ENCODE measurements around the gene LRCH3.

Gene LRCH3

DNA sequence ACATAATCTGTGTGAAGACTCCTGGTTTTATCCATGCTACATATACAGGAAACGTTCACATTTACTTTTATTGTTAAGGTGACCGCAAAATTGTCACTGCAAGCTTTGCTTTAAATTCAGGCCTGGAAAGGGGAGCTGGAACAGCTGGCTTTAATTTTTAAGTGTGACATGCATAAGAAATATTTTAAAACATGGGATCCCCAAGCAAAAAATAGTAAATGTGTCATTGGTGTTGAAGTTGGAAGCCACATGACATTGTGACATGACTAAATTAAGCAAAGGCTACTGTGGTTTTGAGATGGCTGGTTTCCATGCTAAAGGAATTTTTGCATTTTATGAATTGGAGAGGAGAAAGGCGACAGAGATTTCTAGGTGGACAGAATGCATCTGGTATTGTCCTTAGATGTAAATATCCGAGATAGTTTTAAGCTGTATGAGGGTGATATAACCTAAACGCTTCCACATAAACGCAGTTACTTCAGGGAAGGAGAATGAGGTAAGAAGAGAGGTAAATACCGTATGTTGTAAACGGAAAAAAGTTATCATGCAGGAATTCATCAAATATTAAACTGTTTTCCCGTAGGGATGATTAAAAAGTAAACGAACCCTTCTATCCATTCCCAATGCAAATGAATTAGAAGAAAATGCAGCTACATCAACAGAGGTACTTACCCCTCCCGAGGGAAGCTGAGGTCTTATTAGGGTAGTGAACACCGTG lies 42.3 kb upstream of the LRCH3 start:
- Histone ChIP-seq H4K20me1 (ENCODE audit: insufficient read depth) (peaks cover 23% of the 10 kb centered on the region), H3K79me2 (ENCODE audit: insufficient read depth, low read depth) (peaks cover 27% of the 10 kb centered on the region; the same call in 1 of the 2 replicates), H3K4me3 (IDR thresholded peaks at IDR 0.05; ENCODE audit: insufficient read depth, low read depth, low read length) (no peak overlapping the region), H3K4me1 (ENCODE audit: low read depth, poor library complexity, severe bottlenecking) (peaks cover 33% of the 10 kb centered on the region), H3K36me3 (ENCODE audit: insufficient read depth) (no peaks in the 10 kb centered on the region), H3K4me2 (peak overlapping the region; percentile 79), H3K9ac (peak overlapping the region; percentile 38; the same call in 1 of the 2 replicates), H3K27me3 (ENCODE audit: insufficient read depth, low read depth) (no peaks in the 10 kb centered on the region), H2AFZ (ENCODE audit: low read depth) (peak overlapping the region; percentile 87), H3K27ac (peak overlapping the region; percentile 31; the same call in 1 of the 2 replicates)
- TF ChIP-seq, protein P1, sequence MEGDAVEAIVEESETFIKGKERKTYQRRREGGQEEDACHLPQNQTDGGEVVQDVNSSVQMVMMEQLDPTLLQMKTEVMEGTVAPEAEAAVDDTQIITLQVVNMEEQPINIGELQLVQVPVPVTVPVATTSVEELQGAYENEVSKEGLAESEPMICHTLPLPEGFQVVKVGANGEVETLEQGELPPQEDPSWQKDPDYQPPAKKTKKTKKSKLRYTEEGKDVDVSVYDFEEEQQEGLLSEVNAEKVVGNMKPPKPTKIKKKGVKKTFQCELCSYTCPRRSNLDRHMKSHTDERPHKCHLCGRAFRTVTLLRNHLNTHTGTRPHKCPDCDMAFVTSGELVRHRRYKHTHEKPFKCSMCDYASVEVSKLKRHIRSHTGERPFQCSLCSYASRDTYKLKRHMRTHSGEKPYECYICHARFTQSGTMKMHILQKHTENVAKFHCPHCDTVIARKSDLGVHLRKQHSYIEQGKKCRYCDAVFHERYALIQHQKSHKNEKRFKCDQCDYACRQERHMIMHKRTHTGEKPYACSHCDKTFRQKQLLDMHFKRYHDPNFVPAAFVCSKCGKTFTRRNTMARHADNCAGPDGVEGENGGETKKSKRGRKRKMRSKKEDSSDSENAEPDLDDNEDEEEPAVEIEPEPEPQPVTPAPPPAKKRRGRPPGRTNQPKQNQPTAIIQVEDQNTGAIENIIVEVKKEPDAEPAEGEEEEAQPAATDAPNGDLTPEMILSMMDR (conservative IDR thresholded peaks at IDR 0.05; ENCODE audit: low read depth, low read length) = no peak

DNA sequence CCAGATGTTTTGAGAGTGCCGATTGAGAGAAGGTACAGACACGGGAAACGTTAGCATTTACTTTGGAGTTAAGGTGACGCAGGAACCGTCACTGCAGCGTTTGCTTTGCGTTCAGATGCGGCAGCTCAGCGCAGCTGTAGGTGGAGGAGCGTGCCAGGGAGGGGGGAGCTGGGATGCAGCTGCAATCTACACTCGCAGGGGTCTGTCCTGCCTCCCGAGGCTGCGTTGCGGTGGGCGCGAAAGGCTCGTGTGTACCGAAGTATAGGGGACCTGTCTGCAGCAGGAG lies 41.8 kb upstream of the LRCH3 start:
- TF ChIP-seq, protein P1 (conservative IDR thresholded peaks at IDR 0.05; ENCODE audit: low read depth, low read length) = no peak
- Histone ChIP-seq H3K9ac (peak overlapping the region; percentile 38; the same call in 1 of the 2 replicates), H3K27ac (peak overlapping the region; percentile 31; the same call in 1 of the 2 replicates)

DNA sequence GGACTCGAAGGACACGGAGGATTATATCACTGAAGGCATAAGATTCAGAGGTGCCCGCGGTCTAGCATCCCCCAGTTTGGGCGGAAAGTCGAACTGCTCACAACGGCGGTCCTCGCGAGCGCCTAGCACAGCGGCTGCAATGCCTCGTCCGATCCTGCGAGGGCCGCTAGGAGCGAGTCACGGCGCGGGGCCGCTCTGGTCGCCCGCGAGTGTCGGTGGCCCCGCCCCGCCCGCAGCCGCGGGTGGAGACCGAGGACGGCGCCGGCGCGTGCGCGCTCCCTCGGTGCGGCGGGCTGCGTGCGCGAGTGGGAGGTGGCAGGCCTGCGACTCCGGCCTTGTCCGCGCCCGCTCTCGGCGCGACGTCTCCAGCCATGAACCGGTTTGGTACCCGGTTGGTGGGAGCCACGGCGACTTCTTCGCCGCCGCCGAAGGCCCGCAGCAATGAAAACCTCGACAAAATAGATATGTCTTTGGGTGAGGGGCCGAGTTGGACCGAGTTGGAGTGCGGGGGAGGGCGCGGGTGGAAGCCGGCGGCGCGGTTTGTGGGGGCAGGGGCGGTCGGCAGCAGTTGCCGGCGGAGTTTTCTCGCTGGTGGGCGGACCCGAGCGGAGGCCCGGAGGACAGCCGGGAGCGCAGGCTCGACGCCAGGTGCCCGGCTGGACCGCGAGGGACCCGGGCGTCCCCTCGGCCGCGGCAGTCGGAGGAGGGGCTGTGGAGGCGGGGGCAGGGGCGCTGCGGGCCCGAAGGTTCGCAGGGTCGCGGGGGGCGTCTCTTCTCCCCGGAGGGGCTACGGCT lies 41.3 kb upstream of the LRCH3 start, which contains the start of gene FYTTD1:
Gene FYTTD1 (plus strand): TSS at position 283 of the 795 bp plus-strand sequence. CDS start 89 bp downstream, at position 372.
- H3K4me3 ChIP-seq (IDR thresholded peaks at IDR 0.05; ENCODE audit: insufficient read depth, low read depth, low read length) = peak within 1 kb of the TSS; percentile 66
- peaks cover 37% of the 10 kb centered on the region for H3K4me1 ChIP-seq (ENCODE audit: low read depth, poor library complexity, severe bottlenecking)
- peak within 1 kb of the TSS; percentile 87 for H2AFZ ChIP-seq (ENCODE audit: low read depth)
- peak within 1 kb of the TSS; percentile 38; the same call in 1 of the 2 replicates for H3K9ac ChIP-seq
- peaks cover 28% of the 10 kb centered on the region for H4K20me1 ChIP-seq (ENCODE audit: insufficient read depth)
- peaks cover 37% of the 10 kb centered on the region for H3K79me2 ChIP-seq (ENCODE audit: insufficient read depth, low read depth)
- TF ChIP-seq, protein P1 (conservative IDR thresholded peaks at IDR 0.05; ENCODE audit: low read depth, low read length) = no peak
- peak within 1 kb of the TSS; percentile 31 for H3K27ac ChIP-seq
- H3K4me2 ChIP-seq = peak within 1 kb of the TSS; percentile 79
- H3K27me3 ChIP-seq (ENCODE audit: insufficient read depth, low read depth) = no peaks in the 10 kb centered on the region
- H3K36me3 ChIP-seq (ENCODE audit: insufficient read depth) = no peaks in the 10 kb centered on the region

More for the DNA sequence above, 41.8 kb upstream of the LRCH3 start:
- Histone ChIP-seq H3K4me2 (peak overlapping the region; percentile 79), H4K20me1 (ENCODE audit: insufficient read depth) (peaks cover 28% of the 10 kb centered on the region), H2AFZ (ENCODE audit: low read depth) (peak overlapping the region; percentile 87), H3K36me3 (ENCODE audit: insufficient read depth) (no peaks in the 10 kb centered on the region), H3K4me3 (IDR thresholded peaks at IDR 0.05; ENCODE audit: insufficient read depth, low read depth, low read length) (peak overlapping the region; percentile 63), H3K4me1 (ENCODE audit: low read depth, poor library complexity, severe bottlenecking) (peaks cover 37% of the 10 kb centered on the region), H3K27me3 (ENCODE audit: insufficient read depth, low read depth) (no peaks in the 10 kb centered on the region), H3K79me2 (ENCODE audit: insufficient read depth, low read depth) (peaks cover 32% of the 10 kb centered on the region; the same call in 1 of the 2 replicates)

DNA sequence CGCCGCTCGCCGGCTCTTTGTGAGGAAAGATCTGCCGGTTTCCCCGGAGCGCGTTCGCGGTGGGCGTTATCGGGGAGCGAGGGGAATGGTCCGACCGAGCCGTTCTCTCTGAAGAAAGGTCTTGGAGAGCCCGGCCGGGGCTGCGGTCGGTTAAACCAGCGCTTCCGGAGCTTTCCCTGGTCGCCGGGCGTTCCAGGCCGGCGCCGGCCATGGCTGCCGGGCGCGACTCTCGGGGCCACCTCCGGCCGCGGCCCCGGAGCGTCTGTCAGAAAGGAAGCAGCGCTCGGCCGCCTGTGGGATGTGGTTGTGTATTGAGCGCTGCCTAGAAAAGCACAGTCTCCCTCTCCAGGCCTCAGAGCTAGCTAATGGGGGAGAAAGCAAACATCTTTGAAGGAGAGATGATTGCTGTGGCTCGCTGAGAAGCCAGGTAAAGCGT lies 40.6 kb upstream of the LRCH3 start:
- Histone ChIP-seq H3K4me3 (IDR thresholded peaks at IDR 0.05; ENCODE audit: insufficient read depth, low read depth, low read length) (peak overlapping the region; percentile 66), H2AFZ (ENCODE audit: low read depth) (peak overlapping the region; percentile 87), H3K9ac (peak overlapping the region; percentile 38; the same call in 1 of the 2 replicates), H3K79me2 (ENCODE audit: insufficient read depth, low read depth) (peaks cover 43% of the 10 kb centered on the region), H3K4me1 (ENCODE audit: low read depth, poor library complexity, severe bottlenecking) (peaks cover 37% of the 10 kb centered on the region), H4K20me1 (ENCODE audit: insufficient read depth) (peaks cover 28% of the 10 kb centered on the region), H3K36me3 (ENCODE audit: insufficient read depth) (no peaks in the 10 kb centered on the region), H3K4me2 (peak overlapping the region; percentile 79), H3K27ac (peak overlapping the region; percentile 31), H3K27me3 (ENCODE audit: insufficient read depth, low read depth) (no peaks in the 10 kb centered on the region)
- TF ChIP-seq, protein P1 (conservative IDR thresholded peaks at IDR 0.05; ENCODE audit: low read depth, low read length) = no peak

Measured in KMS-11 (cell line).